Calu3 (cell line): ENCODE data around the gene EIF2D. TPM values are rescaled to one million over a fixed set of nuclear protein-coding genes. Genes with fewer than 3 reads are reported as not detected.
"Not testable (repeated sequence)": the region's sequence is repeated elsewhere in the genome, so short reads cannot be mapped to it uniquely, and the experiment has no call there.

Experiments
- BruUV-seq: library from RNA; stranded (reverse); fragments of 400-500 nt; replicated peaks from 2 replicates; lab custom pipeline; 2021; lab: Mats Ljungman, UMichigan
- CTCF ChIA-PET: fragments of 300-600 bp; sonication (Branson Sonifier 250); formaldehyde crosslinking; loops from one replicate; lab custom pipeline; 2022; ENCODE audit warnings: antibody characterized with exemption; lab: Charles Lee
- DNase-seq: peaks from one replicate; pipeline ENCODE4 v3.0.0; 2022
- H3K27ac Mint-ChIP-seq: one replicate; pipeline ENCODE4 v1.8.0; 2022; ENCODE audit warnings: mixed read lengths; ENCODE audit not compliant: unreplicated experiment
- H3K27me3 Mint-ChIP-seq: one replicate; pipeline ENCODE4 v1.8.0; 2022; ENCODE audit warnings: mixed read lengths; ENCODE audit not compliant: unreplicated experiment
- H3K36me3 Mint-ChIP-seq: one replicate; pipeline ENCODE4 v1.8.0; 2022; ENCODE audit warnings: mild to moderate bottlenecking, moderate library complexity, mixed read lengths; ENCODE audit not compliant: insufficient read depth, unreplicated experiment
- H3K4me1 Mint-ChIP-seq: one replicate; pipeline ENCODE4 v1.8.0; 2022; ENCODE audit warnings: mild to moderate bottlenecking, low read depth, mixed read lengths; ENCODE audit not compliant: unreplicated experiment
- H3K4me3 Mint-ChIP-seq: one replicate; pipeline ENCODE4 v1.8.0; 2022; ENCODE audit warnings: mild to moderate bottlenecking, low read depth, moderate library complexity, mixed read lengths; ENCODE audit not compliant: unreplicated experiment
- H3K9me3 Mint-ChIP-seq: one replicate; pipeline ENCODE4 v1.8.0; 2022; ENCODE audit warnings: low read depth, mixed read lengths; ENCODE audit not compliant: unreplicated experiment
- CTCF ChIP-seq: fragments of 200-600 bp; IDR thresholded peaks from one replicate; pipeline ENCODE4 v1.8.0; 2022; ENCODE audit warnings: antibody characterized with exemption; ENCODE audit not compliant: unreplicated experiment
- intact Hi-C: fragments of 100-400 bp; cut with micrococcal nuclease; formaldehyde crosslinking; loops from one replicate; pipeline ENCODE4 v1.10.0; 2022; ENCODE audit not compliant: unreplicated experiment
- total RNA-seq: library from RNA; stranded (reverse); gene quantifications from 2 replicates; pipeline ENCODE4 v1.2.3, GENCODE V29; 2022

EIF2D gene
- total RNA-seq, 1 experiment from 2014 or later: 45.1 TPM

GRCh38 chr1:206583707-206584648 lies 28.3 kb downstream of the EIF2D start:
- peak; percentile 96 for TF ChIP-seq CTCF
- H3K27me3 Mint-ChIP-seq: peaks cover 11% of the 10 kb centered on the region
- no peaks in the 10 kb centered on the region for H3K4me1 Mint-ChIP-seq
- peaks cover 5% of the 10 kb centered on the region for H3K36me3 Mint-ChIP-seq
- no TSS peak for BruUV-seq
- no peak overlapping the region for H3K4me3 Mint-ChIP-seq
- CTCF ChIA-PET: interaction anchor here (0.8 to 3.2 kb wide), 11 partner anchors 15 to 105 kb away, joined by 3 to 26 read pairs (median 5); partner anchors contain the start of genes EIF2D and RASSF5
- intact Hi-C loops: loop anchor here (1.0 to 5.0 kb wide), 4 partner anchors 39 to 107 kb away; no protein-coding TSS in a partner anchor
- no peaks in the 10 kb centered on the region for H3K9me3 Mint-ChIP-seq
- no peak overlapping the region for H3K27ac Mint-ChIP-seq
- DNase-seq: peak; percentile 85

- H3K27ac Mint-ChIP-seq: no peak overlapping the region
- no peak for DNase-seq
- BruUV-seq: no TSS peak
- H3K4me3 Mint-ChIP-seq: no peak overlapping the region
- H3K4me1 Mint-ChIP-seq: no peaks in the 10 kb centered on the region
- H3K27me3 Mint-ChIP-seq: peaks cover 11% of the 10 kb centered on the region
- CTCF ChIA-PET: interaction anchor here (0.9 to 3.2 kb wide), 10 partner anchors 15 to 104 kb away, joined by 3 to 26 read pairs (median 6); partner anchors contain the start of genes EIF2D and RASSF5
- intact Hi-C loops: loop anchor here (1.0 to 5.0 kb wide), 4 partner anchors 38 to 106 kb away; no protein-coding TSS in a partner anchor
- peaks cover 5% of the 10 kb centered on the region for H3K36me3 Mint-ChIP-seq
- no peak for TF ChIP-seq CTCF
- no peaks in the 10 kb centered on the region for H3K9me3 Mint-ChIP-seq
Observed at GRCh38 chr1:206582971-206583706, 29.1 kb downstream of the EIF2D start.

- TF ChIP-seq CTCF: no peak
- Mint-ChIP-seq H3K36me3 (peaks cover 5% of the 10 kb centered on the region), H3K4me3 (no peak overlapping the region), H3K9me3 (no peaks in the 10 kb centered on the region), H3K27me3 (peaks cover 11% of the 10 kb centered on the region), H3K4me1 (no peaks in the 10 kb centered on the region), H3K27ac (no peak overlapping the region)
- no TSS peak for BruUV-seq
- CTCF ChIA-PET: interaction anchor here (1.5 to 3.2 kb wide), 6 partner anchors 27 to 104 kb away, joined by 4 to 26 read pairs (median 12); partner anchors contain the start of gene RASSF5
- intact Hi-C loops: loop anchor here (5.0 kb wide), 1 partner anchor 105 kb away; no protein-coding TSS in a partner anchor
- DNase-seq: no peak
Observed at GRCh38 chr1:206582537-206582936, 29.7 kb downstream of the EIF2D start.

- no peak for TF ChIP-seq CTCF
- Mint-ChIP-seq H3K27ac (no peak overlapping the region), H3K36me3 (peaks cover 5% of the 10 kb centered on the region), H3K9me3 (no peaks in the 10 kb centered on the region), H3K4me3 (no peak overlapping the region), H3K27me3 (peaks cover 11% of the 10 kb centered on the region), H3K4me1 (no peaks in the 10 kb centered on the region)
- intact Hi-C loops: loop anchor here (5.0 kb wide), 1 partner anchor 104 kb away; no protein-coding TSS in a partner anchor
- no peak for DNase-seq
- CTCF ChIA-PET: interaction anchor here (0.7 kb wide), 1 partner anchor 535 kb away, joined by 3 read pairs; no protein-coding TSS in a partner anchor
- no TSS peak for BruUV-seq
Observed at GRCh38 chr1:206581571-206581981, 30.7 kb downstream of the EIF2D start.

GRCh38 chr1:206581114-206581497 lies 31.2 kb downstream of the EIF2D start:
- H3K27ac Mint-ChIP-seq, DNase-seq, H3K9me3 Mint-ChIP-seq, H3K4me1 Mint-ChIP-seq, BruUV-seq, H3K4me3 Mint-ChIP-seq, CTCF ChIA-PET, H3K36me3 Mint-ChIP-seq: not testable (repeated sequence)
- intact Hi-C loops: loop anchor here (5.0 kb wide), 1 partner anchor 104 kb away; no protein-coding TSS in a partner anchor
- peaks cover 11% of the 10 kb centered on the region for H3K27me3 Mint-ChIP-seq
